CD4-positive, alpha-beta T cell treated with Interleukin-15 for 1 hour (primary cell): Measurements from ENCODE around the gene RBP4.
"Not testable (repeated sequence)": the region's sequence is repeated elsewhere in the genome, so short reads cannot be mapped to it uniquely, and the experiment has no call there.

Source experiments
- DNase-seq: peaks from one replicate; pipeline ENCODE4 v3.0.0-alpha.2; 2020

RBP4 gene

GRCh38 chr10:93565446-93565845 is 35.6 kb downstream of the RBP4 start:
- DNase-seq = no peak

- no peak for DNase-seq
Observed at GRCh38 chr10:93560541-93560940, 40.5 kb downstream of the RBP4 start.

- DNase-seq = no peak
Observed at GRCh38 chr10:93559490-93559889, 41.5 kb downstream of the RBP4 start.

GRCh38 chr10:93554760-93555432 is 46.1 kb downstream of the RBP4 start:
- peak; percentile 63 for DNase-seq

- DNase-seq = no peak
Observed at GRCh38 chr10:93554316-93554663, 46.7 kb downstream of the RBP4 start.

- no peak for DNase-seq
Observed at GRCh38 chr10:93553482-93554315, 47.3 kb downstream of the RBP4 start.

- DNase-seq = no peak
Observed at GRCh38 chr10:93552780-93553179, 48.3 kb downstream of the RBP4 start.

- DNase-seq = no peak
Observed at GRCh38 chr10:93550606-93551005, 50.4 kb downstream of the RBP4 start.

- no peak for DNase-seq
Observed at GRCh38 chr10:93548376-93549071, 52.5 kb downstream of the RBP4 start.

GRCh38 chr10:93547522-93547921 is 53.5 kb downstream of the RBP4 start:
- DNase-seq = no peak

GRCh38 chr10:93546995-93547394 is 54.0 kb downstream of the RBP4 start:
- DNase-seq = not testable (repeated sequence)

GRCh38 chr10:93542358-93542791 is 58.7 kb downstream of the RBP4 start:
- DNase-seq = no peak
